Lower leg skin (tissue), 3 donors: ENCODE results near the gene GABRR1.

Experiments used
- CTCF ChIP-seq, 3 donors: fragments of 450-650 bp; IDR thresholded peaks; one replicate each; pipeline ENCODE4 v1.5.1; 2016; ENCODE audit warnings: antibody characterized with exemption in 3 of 3, mild to moderate bottlenecking in 3 of 3, moderate library complexity in 2 of 3
- POLR2A ChIP-seq, 2 donors: fragments of 450-650 bp; IDR thresholded peaks; one replicate each; pipeline ENCODE4 v1.6.1; 2016 to 2017; ENCODE audit warnings: antibody characterized with exemption in 2 of 2, mild to moderate bottlenecking in 1 of 2, moderate library complexity in 1 of 2

GRCh38 chr6:89139509-89140346 is 77.4 kb downstream of the GABRR1 start:
- TF ChIP-seq CTCF (IDR thresholded peaks at IDR 0.05): no peak
- no peak for TF ChIP-seq POLR2A (IDR thresholded peaks at IDR 0.05)
